ENCODE data around the gene DOK1. TPM values are rescaled to one million over a fixed set of nuclear protein-coding genes. Genes with fewer than 3 reads are reported as not detected.

The DOK1 gene
- total RNA-seq, 4 donors from 2014 or later, result 22.2 to 34.2 (median 24.2) TPM

GRCh38 chr2:74510272-74510671 lies 44.2 kb upstream of the DOK1 start:
- no peak for DNase-seq (ENCODE audit: low spot score in 2 of 2)
- Histone ChIP-seq H3K36me3 (peaks cover 0 to 13% (median 0%) of the 10 kb centered on the region in 3 donors), H3K9me3 (no peaks in the 10 kb centered on the region), H3K27me3 (peaks cover 0 to 50% of the 10 kb centered on the region in 2 donors), H3K4me3 (no peak overlapping the region), H3K4me1 (peaks cover 0 to 39% (median 33%) of the 10 kb centered on the region in 4 donors), H3K27ac (no peak overlapping the region)
- 78 to 79% methylated on average over 4 of the region's 4 CpGs for WGBS, 2 donors
- TF ChIP-seq EP300 (IDR thresholded peaks at IDR 0.05) (no peak), CTCF (IDR thresholded peaks at IDR 0.05) (no peak), POLR2A (IDR thresholded peaks at IDR 0.05) (no peak)

DNA sequence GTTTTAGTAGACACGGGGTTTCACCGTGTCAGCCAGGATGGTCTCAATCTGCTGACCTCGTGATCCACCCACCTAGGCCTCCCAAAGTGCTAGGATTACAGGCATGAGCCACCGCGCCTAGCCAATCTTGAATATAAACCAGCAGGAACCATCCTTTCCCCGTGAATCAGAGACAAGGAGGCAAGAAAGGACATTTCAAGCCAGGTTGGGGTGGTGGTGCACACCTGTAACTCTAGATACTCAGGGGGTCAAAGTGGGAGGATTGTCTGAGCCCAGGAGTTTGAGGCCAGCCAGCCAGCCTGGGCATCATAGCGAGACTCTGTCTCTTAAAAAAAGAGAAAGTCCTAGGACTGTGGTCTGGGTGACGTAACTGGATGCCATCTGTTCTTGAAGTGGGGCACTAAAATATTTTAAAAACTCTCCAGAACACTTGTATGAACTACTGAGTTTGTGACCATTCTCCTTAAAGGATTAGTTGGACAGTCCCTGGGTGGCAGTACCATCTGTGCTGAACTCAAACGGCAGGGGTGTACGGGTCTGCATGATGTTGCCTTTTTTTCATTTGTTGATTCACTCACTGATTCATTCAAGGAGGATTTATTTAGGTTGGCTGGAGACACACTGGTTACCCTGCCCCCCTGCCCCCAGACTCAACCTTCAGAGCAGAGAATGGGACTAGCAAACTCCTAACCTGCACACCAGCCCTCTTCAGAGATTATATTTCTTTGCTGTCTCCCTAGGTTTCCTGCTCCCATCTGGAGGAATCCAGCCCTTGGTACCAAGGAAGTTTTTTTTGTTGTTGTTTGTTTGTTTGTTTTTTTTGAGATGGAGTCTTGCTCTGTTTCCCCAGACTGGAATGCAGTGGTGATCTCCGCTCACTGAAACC lies 43.2 kb upstream of the DOK1 start:
- Histone ChIP-seq H3K36me3 (peaks cover 0 to 2% (median 0%) of the 10 kb centered on the region in 3 donors), H3K27ac (no peak overlapping the region), H3K27me3 (peaks cover 0 to 60% of the 10 kb centered on the region in 2 donors), H3K4me1 (peaks cover 0 to 39% (median 30%) of the 10 kb centered on the region in 4 donors), H3K4me3 (no peak overlapping the region), H3K9me3 (no peaks in the 10 kb centered on the region)
- DNase-seq (ENCODE audit: low spot score in 2 of 2), result no peak
- no peak for TF ChIP-seq POLR2A (IDR thresholded peaks at IDR 0.05)
- no peak for TF ChIP-seq EP300 (IDR thresholded peaks at IDR 0.05)
- no peak for TF ChIP-seq CTCF (IDR thresholded peaks at IDR 0.05)
- 37 to 43% methylated on average over 11 of the region's 11 CpGs for WGBS, 2 donors

DNA sequence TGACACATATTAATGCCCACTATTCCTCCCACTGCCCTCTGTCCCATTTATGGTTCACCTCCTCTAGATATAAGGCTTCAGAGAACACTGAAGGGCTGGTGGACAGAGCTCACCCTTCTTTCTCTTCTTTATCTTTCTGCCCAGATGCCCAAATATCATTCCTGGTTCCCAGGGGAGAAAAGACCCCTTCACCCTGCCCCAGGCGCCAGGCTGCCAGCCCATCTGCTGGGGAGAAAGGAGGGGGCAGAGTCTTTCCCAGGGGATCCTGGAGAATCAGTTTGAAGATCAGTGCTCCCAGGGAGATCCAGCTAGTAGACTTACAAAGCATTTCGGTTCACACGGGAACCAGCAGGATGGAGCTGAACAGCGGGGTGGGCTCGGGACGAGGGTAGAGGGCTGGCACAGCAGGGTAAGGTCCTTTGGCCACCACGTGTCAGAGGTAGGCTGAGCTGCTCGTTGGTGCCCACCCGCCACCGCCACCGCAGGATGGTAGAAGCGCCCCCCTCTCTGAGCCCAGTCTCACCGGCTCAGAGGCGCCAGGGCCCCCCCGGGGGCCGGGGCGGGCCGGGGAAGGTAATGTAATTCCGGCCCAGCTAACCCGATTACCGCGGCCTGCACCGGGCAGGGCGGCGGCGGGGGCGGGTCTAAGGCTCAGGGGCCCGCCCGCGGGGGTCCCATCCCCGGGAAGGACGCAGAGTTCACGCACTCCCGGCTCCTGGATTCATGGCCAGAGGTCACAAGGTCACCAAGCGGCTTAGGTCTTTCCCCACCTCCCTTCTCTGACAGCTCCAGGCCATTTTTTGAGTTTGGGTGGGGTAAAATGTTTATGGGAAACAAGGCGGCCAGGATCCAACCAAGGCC lies 41.5 kb upstream of the DOK1 start:
- H3K4me1 ChIP-seq, result peaks cover 0 to 35% (median 24%) of the 10 kb centered on the region in 4 donors
- H3K27me3 ChIP-seq, result peaks cover 0 to 77% of the 10 kb centered on the region in 2 donors
- WGBS, 2 donors, result 6 to 8% methylated on average over 16 to 35 of the region's 36 CpGs
- TF ChIP-seq CTCF (IDR thresholded peaks at IDR 0.05) (no peak), EP300 (IDR thresholded peaks at IDR 0.05) (no peak), POLR2A (IDR thresholded peaks at IDR 0.05) (no peak)
- no peak overlapping the region for H3K27ac ChIP-seq
- DNase-seq (ENCODE audit: low spot score in 2 of 2), result no peak
- no peak overlapping the region for H3K4me3 ChIP-seq
- H3K9me3 ChIP-seq, result no peaks in the 10 kb centered on the region
- H3K36me3 ChIP-seq, result no peaks in the 10 kb centered on the region

GRCh38 chr2:74513605-74514367 lies 40.7 kb upstream of the DOK1 start:
- DNase-seq (ENCODE audit: low spot score in 2 of 2), result no peak
- TF ChIP-seq CTCF (IDR thresholded peaks at IDR 0.05) (no peak), EP300 (IDR thresholded peaks at IDR 0.05) (peak in 1 of 2 donors; percentile 85)
- H3K36me3 ChIP-seq, result no peaks in the 10 kb centered on the region
- H3K4me1 ChIP-seq, result peaks cover 0 to 30% (median 22%) of the 10 kb centered on the region in 4 donors
- H3K9me3 ChIP-seq, result no peaks in the 10 kb centered on the region
- no peak overlapping the region for H3K27ac ChIP-seq
- no peak overlapping the region for H3K4me3 ChIP-seq
- WGBS, 2 donors, result 6 to 8% methylated on average over 37 to 39 of the region's 52 CpGs
- H3K27me3 ChIP-seq, result peaks cover 0 to 85% of the 10 kb centered on the region in 2 donors
